ENCODE results near the gene SMYD3. TPM values are rescaled to one million over a fixed set of nuclear protein-coding genes. Genes with fewer than 3 reads are reported as not detected.

The SMYD3 gene
- total RNA-seq, 2 donors from 2014 or later = 16.7 to 18.2 TPM

DNA sequence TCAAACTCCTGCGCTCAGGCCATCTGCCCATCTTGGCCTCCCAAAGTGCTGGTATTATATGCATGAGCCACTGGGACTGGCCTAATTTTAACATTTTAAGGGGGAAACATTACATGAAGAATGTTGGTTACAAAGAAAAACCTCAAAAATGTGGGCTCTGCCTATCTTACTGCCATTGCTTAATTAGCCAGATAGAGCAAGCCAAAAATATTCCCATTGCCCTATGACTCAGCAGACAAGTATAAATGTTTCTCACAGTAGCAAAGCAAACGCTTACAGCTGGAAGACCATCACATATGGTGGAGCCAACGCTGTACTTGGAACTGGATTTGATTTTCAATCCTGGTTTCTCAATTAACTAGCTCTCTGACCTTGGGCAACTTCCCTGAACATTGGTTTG is 502.0 kb downstream of the SMYD3 start:
- no peak for DNase-seq (ENCODE audit: low spot score)
- intact Hi-C loops (cut with DNase I) = loop anchor here in 1 of 2 donors (10.0 kb wide), 1 partner anchor 850 kb away; the partner anchor contains the start of gene KIF26B

DNA sequence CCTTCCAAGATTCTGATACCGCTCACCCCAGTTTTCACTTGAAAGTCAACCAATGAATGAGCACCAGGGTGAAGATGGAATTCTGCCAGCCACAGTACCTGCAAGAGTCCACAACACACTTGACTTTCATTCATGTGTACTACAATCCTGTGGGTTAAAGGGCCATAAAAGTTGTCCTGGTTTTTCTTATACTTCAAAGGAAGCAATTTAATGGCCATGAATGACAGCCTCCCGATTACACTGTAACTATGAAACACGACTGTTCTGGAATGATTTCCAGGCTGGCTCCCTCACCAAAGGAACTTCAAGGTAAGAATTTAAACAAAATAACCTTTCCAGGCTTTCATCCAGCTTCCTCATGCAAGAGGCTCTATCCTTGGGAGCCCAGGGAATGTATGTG is 502.8 kb downstream of the SMYD3 start:
- DNase-seq (ENCODE audit: low spot score) = no peak
- intact Hi-C loops (cut with DNase I) = loop anchor here (5.0 to 10.0 kb wide), 2 partner anchors 847 to 850 kb away; partner anchors contain the start of gene KIF26B (in 1 of the 2)

DNA sequence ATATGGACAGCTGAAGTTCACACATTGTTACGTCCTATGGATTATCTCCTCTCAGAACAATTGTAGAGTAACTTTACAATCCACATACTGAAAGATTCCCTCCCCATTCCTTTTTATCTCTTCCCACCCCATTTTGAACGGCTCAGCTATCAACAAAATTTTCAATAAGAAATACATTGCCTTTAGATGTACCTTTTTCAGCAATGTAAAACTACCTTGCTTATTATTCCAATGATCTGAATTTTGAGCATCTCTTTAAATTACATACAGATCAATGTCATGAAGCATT is 503.7 kb downstream of the SMYD3 start:
- intact Hi-C loops (cut with DNase I) = loop anchor here (5.0 to 10.0 kb wide), 2 partner anchors 846 to 849 kb away; partner anchors contain the start of gene KIF26B (in 1 of the 2)
- DNase-seq (ENCODE audit: low spot score) = no peak

DNA sequence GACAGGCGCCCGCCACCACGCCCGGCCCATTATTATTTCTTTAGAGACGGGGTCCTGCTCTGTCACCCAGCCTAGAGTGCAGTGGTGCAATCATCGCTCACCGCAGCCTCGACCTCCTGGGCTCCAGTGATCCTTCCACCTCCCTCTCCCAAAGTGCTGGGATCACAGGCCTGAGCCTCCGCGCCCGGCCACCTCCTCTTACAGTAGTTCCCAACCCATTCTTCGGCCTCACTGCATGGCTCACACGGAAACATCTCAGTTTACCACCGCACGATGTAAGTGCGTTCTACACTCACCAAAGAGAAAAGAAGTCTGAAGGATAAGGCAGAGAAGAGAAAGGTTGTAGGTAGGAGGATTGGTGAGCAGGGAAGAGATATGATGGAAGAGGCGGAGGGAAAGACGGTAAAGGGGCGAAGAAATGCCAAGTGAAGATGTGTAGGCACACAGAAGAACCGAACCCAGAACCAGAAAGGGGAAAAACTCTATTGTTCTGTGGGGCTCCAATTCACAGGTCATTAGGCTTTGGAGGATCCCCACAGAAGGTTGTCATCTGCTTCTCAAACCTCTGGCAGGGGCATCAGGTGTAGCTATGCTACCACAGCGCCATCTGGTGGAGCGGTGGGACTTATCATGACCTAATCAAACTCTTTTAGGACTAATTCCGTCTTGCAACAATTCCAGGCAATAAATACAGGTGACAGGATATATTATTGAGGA is 504.2 kb downstream of the SMYD3 start:
- peak; percentile 95 for DNase-seq (ENCODE audit: low spot score)
- intact Hi-C loops (cut with DNase I) = loop anchor here (5.0 to 10.0 kb wide), 2 partner anchors 846 to 848 kb away; partner anchors contain the start of gene KIF26B (in 1 of the 2)

DNA sequence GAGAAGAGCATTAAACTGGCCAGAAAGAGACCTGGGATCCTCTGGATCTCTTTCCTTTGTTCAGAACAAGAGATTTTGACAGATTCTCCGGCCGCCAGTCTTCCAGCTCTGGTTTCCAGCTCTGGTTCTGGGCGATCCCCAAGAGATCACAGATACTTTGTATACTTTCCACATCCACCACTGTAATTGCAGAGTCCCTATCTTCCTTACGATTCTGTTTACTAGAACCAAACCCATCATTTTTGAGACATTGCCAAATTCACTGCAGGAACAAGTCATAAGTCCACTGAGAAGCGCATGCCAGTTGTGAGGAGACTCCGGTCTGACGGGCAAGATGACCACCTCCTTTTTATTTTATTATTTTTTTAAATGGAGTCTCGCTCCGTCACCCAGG is 505.2 kb downstream of the SMYD3 start:
- intact Hi-C loops (cut with DNase I) = loop anchor here (5.0 to 10.0 kb wide), 2 partner anchors 845 to 847 kb away; partner anchors contain the start of gene KIF26B (in 1 of the 2)
- DNase-seq (ENCODE audit: low spot score) = no peak

DNA sequence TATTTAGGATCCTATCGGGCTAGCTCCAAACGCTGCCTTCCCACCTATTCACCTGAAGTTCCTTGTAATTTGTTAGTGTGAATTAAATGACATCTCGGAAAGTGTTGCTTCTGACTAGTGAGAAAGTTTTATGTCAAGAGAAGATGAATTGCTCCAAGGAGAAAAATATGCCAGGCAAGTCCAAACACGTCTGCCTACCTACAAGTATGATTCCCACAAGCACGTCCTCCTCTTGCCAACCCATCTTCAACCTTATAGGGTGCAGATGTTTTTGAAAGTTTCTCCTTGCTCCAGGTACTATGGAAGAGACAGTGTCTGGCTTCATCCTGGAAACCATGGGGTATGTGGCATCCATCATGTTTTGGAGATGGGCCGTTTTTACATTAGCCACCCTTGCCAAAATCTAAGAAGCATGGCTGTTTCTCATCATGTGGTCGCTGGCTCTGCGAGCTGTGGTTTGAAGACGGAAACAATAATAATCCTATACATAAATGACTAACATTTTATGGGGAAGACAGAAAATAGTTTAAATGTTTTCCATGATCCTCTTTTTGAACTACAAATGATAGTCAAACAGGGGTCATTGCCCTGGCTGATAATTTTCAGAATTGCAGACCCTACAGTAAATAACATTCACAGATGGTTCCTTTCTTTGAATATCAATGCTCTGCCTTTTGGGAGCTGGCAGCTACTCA is 505.8 kb downstream of the SMYD3 start:
- intact Hi-C loops (cut with DNase I) = loop anchor here (5.0 to 10.0 kb wide), 2 partner anchors 844 to 846 kb away; partner anchors contain the start of gene KIF26B (in 1 of the 2)
- DNase-seq (ENCODE audit: low spot score) = no peak

DNA sequence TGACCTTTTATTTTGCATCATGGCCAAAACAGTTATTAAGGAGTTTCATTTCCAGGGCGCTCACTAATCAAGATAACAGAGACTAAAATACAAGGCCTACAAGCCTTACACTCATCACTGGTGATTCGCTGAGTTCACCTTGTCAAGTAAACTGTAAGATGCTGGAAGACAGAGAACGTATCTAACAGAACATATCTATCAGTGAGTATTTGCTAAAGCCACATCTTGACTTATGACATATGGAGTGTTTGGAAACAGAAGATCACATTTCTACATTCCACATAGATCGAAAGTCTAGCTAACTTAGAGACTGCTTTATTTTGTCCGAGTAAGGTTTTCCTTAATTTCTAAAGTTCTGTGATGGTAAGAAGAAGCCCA is 506.5 kb downstream of the SMYD3 start:
- no peak for DNase-seq (ENCODE audit: low spot score)
- intact Hi-C loops (cut with DNase I) = loop anchor here (5.0 to 10.0 kb wide), 2 partner anchors 843 to 846 kb away; partner anchors contain the start of gene KIF26B (in 1 of the 2)

DNA sequence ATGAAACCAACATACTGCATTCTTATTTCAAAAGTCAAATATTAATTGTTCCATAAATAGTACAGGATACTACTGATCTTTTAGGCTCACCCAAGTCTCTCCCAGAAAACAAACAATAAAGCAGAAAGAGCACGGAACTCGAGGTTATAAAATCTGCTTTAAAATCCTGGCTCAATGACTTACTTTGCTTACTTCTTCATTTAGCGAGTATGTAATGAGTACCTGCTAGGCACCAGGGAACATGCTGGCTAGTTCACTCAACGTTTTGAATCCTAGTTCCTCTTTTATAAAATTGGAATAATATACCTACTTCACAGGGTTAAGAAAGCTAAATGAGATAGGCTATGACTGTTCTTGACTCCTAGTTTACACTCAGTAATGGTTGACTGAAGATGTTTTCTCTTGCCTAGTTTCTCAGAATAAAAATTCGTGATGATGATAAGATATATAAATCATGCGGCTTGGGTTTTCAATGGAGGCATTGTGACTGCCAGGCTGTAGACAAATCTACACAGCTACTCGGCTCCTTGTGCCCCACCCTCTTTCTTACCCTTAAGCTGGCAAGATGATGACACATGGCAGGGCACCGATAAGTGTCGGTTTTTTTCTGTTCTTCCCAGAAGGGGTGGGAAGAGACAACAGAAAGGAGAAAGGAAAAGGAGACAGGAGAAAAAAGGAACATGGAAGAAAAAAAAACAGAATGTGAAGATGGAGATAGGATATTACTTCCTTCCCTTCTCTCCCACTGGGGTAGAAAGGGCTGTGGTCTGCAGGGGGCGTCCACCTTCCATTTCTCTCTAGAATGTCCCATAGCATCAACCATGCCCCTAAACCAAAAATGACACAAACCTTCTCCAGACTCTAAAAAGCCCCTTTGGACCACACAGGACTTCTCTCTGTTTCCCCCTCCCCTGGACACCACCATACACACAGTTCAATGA is 507.1 kb downstream of the SMYD3 start:
- DNase-seq (ENCODE audit: low spot score) = no peak
- intact Hi-C loops (cut with DNase I) = loop anchor here (5.0 to 10.0 kb wide), 2 partner anchors 843 to 845 kb away; partner anchors contain the start of gene KIF26B (in 1 of the 2)

DNA sequence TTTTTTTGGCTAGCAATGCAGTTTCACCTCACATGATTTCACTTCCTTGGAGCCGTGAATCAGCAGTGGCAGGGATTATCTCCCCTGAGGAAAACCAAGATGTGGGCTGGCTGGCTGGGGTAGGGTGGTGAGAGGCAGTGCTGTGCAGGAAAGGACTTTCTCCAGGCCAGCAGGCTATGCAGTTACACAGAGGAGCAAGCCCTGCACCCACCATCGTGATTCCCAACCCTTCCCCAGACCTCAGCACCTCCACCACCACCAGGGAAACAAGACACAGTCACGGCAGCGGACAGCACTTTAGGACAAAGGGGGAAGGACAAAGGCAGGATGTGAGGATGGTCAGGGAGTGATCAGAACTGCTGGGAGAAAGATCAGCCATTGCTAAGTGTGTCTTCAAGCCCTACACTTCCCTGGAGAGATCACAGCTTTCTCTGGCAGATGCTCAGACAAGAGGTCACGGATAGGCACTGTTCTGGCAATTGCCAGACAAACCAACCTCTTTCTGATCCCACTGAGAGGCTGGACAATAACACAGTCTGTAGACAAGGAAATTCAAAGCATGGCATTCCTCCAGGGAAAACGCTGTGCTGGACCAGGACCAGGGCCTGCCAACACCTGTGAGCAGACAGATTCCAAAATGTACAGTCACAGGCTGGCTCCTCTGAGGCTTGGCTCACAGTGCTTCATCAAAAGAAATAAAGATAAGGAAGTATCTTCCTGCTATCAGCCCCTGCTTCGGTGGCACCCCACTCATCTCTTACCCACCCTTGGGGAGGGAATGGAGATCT is 509.4 kb downstream of the SMYD3 start:
- DNase-seq (ENCODE audit: low spot score) = no peak
- intact Hi-C loops (cut with DNase I) = no loop called here

DNA sequence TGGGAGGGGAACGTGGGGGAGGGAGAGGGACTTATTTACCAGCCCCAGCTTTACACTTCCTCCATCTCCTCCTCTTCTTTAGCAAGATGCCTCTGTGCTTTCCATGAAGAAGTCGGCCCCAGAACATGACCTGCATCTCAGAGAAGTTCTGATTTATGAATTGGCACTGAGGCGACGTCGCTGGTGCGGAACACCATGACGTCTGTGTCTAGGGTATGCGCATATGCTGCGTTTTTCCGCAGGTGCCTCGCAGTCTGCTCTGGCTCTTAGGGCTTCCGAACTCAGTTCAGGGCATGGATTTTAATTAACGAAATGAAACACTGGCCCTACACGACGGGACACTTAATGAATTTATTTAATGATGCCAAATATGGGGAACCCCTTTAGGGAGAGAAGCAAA is 510.3 kb downstream of the SMYD3 start:
- intact Hi-C loops (cut with DNase I) = no loop called here

DNA sequence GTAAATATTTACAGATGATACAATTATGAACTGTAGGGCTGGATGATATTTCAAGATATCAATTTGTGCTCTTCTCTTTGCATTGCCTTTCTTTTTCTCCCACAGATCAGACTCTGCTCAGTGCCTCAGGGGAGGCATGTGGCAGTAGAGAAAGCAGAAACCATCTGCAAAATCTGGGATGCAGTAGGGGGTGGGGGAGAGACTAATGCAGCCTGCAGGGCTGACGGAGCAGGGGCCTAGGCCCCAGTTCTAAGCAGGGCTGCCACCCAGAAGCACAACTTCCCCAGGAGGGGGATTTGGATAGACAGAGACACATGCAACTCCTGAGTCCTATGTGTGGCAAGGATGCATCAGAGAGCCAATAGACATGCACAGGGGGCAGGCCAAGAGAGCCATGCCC is 511.6 kb downstream of the SMYD3 start:
- no peak for DNase-seq (ENCODE audit: low spot score)
- intact Hi-C loops (cut with DNase I) = no loop called here

More for the DNA sequence above, 510.3 kb downstream of the SMYD3 start:
- DNase-seq (ENCODE audit: low spot score) = no peak

DNA sequence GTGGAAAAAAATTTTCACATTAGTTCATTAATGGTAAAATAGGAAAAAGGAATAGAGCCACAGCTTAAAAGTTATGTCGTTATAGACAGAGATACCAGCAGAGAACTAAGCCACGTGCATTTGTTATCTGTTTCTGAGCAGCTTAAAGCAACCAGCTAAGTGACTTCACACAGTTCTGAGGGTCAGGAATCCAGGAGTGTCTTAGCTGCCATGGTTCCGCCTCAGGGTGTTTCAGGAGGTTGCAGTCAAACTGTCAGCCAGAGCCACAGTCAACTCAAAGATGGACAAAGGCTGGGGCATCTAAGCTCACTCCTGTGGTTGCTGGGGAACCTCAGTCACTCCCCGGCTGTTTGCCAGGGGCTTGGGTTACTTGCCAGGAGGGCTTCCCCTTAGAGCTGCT is 515.8 kb downstream of the SMYD3 start:
- intact Hi-C loops (cut with DNase I) = loop anchor here in 1 of 2 donors (5.0 kb wide), 1 partner anchor 116 kb away; no protein-coding TSS in a partner anchor

DNA sequence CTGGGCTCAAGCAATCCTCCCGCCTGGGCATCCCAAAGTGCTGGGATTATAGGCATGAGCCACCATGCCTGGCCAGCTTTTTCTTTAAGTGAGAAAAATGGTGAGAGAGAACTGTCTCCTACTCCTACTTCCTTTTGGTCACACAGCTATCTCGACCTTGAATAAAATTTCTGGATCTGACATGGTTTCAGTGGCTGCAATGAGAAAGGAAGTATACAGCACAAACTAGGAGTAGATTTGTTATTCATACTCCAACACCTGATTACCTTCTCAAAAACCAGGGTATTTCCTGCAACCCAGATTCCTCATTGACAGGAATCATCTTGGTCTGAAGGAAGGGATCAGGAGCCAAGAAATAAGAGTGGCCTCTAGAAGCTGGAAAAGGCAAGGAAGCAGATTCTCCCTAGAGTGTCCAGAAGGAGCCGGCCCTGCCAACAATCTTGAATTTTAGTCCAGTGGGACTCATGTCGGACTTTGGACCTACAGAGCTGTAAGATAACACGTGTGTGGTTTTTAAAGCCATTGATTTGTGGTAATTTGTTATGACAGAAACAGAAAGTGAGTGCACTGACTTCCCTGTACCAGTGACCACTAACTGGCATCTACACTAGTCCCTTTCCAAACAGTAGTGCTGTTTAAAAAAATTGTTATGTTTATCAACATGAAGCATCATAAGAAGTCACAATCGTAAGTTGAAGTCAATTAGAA is 516.6 kb downstream of the SMYD3 start:
- intact Hi-C loops (cut with DNase I) = loop anchor here in 1 of 2 donors (5.0 kb wide), 1 partner anchor 117 kb away; no protein-coding TSS in a partner anchor
- DNase-seq (ENCODE audit: low spot score) = no peak

More for the DNA sequence above, 515.8 kb downstream of the SMYD3 start:
- DNase-seq (ENCODE audit: low spot score) = no peak

DNA sequence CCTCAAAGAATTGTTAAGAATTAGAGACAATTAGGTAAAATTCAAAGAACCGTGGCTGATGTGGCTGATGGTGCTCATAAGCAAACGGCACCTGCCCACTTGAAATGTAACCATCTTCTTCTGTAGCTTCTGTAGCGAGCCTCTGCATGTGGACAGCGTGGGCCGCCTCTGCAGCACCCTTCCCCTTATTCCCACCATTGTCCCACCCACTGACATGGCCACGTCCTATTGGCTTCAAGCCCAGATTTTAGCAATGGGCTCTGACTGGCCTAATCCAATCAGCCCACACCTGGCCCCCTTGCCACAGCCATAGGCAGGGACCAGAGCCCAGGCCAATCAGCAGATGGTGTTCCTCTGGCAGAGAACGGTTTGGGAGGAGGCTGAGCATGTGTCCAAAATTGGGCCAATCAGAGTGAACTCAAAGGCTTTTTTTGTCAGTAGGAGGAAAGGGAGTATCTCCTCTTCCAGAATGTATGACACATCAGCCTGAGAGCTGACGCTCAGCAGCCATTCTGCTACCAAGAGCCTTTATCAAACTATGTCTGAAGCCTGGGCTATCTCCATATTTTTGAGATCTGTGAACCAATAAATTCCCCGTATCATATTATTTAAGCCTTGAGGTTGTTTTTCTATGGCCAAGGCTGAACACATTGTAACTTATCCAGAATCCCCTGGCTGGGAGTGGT is 518.5 kb downstream of the SMYD3 start:
- intact Hi-C loops (cut with DNase I) = no loop called here
- no peak for DNase-seq (ENCODE audit: low spot score)

DNA sequence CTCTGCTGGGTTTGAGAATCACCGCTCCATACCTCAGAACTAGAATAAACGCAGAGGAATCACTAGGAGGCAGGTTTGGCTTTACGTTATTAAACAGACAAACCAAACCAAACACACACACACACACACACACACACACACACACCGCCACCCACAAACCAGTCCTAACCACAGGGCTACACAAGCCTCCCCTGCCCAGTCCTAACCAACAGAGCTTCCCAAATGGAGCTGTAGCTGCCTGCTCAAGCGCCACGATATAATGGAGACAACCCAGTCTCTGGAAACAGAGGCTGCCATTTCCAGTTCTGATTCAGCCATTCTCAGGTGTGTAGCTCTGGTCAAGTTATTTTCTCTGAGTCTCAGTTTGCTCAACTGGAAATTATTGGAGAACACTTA is 519.1 kb downstream of the SMYD3 start:
- intact Hi-C loops (cut with DNase I) = no loop called here
- no peak for DNase-seq (ENCODE audit: low spot score)

DNA sequence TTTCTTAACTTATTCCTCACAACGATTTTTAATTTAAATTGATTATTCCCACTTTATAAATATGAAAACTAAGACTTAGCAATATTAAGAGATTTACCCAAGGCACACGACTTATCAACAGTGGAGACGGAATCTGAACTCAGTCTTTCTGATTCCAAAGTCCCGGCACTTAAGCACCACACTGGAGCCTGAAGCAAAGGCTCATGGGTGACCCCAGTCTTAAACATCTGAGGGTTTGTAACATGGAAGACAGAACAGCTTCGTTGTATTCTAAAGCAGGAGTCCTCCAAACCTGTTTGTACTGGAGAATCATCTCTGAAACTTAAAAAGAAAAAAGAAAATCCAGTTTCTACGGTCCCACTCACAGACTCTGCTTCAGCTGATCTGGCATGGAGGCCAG is 519.5 kb downstream of the SMYD3 start:
- intact Hi-C loops (cut with DNase I) = no loop called here
- DNase-seq (ENCODE audit: low spot score) = no peak

DNA sequence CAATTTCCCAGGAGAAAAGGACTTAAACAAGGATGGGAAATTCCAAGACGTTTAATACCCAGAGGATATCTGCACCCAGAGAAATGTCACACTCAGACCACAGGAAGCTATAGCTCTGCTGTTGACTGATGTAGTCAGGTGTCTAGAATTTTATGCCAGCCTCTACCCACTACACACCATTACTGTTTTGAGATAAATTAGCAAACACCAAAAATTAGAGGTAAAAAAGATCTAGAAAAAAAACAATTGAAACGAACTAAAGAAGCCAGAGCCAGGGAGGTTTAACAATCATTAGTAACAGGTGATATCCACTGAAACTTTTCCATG is 519.9 kb downstream of the SMYD3 start:
- DNase-seq (ENCODE audit: low spot score) = no peak
- intact Hi-C loops (cut with DNase I) = no loop called here
